Hippocampal formation (tissue), 2 donors: ENCODE results near the gene APLF.
"Not testable (repeated sequence)": the region's sequence is repeated elsewhere in the genome, so short reads cannot be mapped to it uniquely, and the experiment has no call there.

Experiments used
- DNase-seq, 2 donors: peaks; one replicate each; lab custom pipeline; 2025; lab: John Stamatoyannopoulos, UW

APLF gene

DNA sequence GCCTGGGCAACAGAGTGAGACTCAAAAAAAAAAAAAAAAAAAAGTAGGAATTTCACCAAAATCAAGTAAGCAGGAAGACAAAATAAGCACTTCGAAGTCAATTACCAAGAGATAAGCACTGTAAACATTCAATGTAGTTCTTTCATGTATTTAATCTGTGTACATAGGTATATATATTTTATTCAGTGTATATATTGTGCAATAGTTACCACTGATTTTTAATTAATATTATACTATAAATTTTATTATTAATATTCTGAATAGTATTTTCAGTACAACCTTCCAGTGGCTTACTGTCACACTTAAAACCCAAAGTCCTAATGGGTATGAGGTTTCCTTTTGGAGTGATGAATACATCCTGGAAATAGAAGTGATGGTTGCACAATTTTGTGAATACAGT lies 9.1 kb downstream of the APLF start:
- no peak for DNase-seq

DNA sequence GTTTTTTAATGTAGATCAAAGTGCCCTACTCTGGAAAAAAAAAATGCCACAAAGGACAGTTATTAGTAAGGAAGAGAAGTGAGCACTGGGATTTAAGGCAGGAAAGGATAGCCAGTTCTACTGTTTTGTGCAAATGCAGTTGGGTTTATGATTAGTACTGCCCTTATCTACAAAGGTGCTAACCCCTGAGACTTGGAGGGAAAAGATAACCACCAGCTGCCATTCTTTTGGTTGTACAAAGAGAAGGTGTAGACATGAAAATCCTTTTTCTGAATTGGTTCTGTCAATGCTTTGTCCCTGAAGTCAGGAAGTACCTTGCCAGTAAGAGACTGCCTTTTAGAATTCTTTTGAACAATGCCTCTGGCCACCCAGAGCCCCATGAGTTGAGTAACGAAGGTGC lies 11.3 kb downstream of the APLF start:
- DNase-seq = no peak

DNA sequence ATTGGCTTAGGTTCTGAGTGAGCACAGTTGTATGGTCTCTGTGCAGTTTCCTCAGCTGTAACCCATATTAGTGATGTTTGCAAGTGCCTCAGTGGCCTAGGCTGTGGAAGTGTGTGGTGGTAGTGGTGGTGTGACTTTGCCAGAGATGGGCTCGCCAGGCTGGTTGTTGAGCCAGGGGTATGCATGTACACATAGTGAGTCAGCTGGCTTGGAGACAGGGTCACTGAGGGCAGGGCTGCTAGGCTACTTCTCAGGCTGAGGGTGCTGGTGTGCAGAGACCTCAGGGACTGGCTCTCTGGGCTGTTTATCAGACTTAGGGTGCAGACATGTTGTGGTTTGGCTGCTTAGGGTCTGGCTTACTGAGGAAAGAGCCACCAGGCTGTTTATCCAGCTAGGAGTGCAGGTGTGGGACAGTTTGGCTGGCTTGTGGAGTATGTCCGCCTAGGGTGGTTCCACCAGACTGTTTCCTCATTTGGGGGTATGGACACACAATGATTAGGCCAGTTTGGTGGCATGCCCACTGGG lies 15.0 kb downstream of the APLF start:
- DNase-seq = no peak

DNA sequence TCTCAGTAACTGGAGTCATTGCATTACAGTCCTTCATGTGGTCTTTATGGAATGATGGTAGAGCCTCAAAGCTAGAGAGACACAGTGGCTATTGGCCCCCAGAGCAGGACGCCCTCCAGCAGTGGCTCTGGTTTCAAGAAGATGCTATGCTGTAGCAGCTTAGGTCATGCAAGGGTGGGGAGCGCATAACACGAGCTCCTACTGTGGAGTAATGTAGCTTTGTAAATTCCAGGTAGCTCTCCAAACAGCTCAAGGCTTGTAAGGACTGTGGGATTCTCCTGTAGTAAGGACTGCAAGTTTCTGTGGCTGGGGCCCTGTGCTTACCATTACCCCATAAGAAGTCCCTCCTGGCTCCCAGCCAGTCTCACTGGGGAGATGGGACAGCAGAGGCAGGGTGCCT lies 15.6 kb downstream of the APLF start:
- no peak for DNase-seq

DNA sequence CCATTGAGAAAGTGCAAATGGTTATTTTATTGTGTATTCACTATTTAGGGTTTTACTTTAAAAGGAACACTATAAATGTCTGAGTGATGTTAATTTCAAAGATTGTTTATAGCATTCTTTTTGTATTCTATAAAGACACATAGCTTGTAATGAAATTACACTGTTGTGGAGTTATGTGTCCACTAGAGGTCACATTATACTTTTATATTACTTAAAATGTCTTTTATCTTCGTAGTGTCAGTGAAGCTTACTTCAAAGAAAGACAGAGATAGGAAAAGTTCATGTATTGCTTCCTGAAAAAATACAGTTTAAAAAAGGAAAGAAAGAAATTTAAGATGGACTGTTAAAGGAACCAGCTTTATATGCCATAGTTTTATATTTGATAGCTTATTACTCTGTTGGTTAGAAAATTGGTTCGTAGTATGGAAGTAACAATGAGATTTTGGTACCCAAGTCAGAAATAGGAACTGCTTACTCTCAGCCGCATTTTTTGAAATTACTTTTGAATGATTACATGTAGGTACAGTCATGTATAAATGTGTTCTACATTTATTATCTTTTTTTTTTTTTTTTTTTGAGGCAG lies 20.5 kb downstream of the APLF start:
- peak in 1 of 2 donors; percentile 48 for DNase-seq

DNA sequence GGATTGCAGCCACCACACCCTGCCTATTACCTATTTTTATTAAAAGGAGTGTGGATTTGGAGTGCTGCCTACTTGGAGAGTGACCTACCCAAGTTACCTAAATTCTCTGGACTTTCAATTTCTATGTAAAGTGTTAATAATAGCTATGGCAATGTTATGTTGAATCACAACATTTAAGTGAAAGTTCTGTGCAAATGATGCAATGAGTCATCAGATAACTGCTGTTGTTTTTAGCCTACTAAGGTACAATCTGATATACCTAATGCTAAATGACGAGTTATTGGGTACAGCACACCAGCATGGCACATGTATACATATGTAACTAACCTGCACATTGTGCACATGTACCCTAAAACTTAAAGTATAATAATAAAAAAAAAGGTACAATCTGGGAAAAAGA lies 21.2 kb downstream of the APLF start:
- not testable (repeated sequence) for DNase-seq

DNA sequence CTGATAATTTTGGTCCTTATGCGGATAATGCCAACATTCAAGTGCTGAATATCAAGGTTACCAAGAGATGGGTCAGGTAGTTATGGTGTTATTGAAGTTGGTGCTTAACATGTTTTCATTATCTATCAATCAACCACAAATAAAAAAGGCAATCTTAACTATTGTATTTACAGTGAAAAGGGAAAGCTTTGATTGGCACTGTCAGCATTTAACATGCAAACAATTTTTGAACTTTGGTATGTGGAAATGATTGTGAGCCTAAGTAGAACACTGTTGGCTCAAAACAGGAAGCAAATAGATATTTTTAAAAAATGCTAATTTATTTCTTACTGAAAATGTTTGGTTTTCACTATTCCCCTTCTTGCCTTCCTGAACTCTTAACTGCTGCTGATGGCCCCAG lies 21.9 kb downstream of the APLF start:
- no peak for DNase-seq

DNA sequence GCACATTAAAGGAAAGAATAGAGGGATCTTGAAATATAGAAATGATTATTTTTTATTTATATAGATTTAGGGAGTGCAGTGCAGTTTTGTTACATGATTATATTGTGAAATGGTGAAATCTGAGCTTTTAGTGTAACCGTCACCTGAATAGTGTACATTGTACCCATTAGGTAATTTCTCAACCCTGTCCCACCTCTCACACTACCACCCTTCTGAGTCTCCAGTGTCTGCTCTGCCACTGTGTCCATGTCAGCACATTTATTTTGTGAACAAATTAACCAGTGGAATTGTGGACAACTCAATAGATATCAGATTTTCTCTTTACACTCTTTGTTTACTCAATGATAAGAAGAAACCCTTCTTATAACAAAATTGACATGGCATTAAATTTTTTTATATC lies 24.2 kb downstream of the APLF start:
- no peak for DNase-seq

DNA sequence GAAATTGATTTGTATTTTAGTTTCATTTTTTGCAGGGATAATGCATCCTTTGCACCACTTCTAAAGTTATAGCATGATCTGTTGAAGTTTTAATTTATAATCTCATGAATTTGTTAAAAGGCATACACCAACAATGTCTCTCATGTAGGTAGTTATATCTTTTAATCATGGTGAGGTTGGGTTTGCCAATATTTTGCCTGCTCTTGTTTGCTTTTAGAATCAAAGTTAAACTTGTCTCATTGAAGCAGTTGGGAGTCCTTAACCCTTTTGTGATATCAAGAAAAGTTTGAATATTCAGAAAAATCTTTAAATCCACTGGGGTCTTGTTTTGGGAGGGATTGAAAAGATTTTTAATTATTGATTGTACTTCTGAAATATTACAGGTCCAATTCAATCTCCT lies 31.7 kb downstream of the APLF start:
- no peak for DNase-seq

DNA sequence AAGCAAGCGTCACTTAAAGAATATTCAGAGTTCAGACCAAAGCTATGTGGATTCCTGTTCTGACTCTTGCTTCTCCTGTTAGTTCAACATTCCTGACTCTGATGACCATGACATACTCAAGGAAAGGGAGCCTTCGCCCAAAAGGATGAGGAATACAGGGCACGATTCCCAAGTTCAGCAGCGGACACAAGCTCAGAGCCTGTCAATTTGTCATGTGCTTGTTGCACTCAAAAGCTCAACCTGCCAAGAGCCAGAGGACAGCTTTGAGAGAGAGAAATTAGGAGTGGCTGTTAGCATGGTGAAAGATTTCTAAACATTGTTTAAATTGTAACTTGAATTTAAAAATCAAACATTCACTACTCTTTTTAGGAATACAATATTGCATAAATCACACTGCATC lies 33.3 kb downstream of the APLF start:
- no peak for DNase-seq

DNA sequence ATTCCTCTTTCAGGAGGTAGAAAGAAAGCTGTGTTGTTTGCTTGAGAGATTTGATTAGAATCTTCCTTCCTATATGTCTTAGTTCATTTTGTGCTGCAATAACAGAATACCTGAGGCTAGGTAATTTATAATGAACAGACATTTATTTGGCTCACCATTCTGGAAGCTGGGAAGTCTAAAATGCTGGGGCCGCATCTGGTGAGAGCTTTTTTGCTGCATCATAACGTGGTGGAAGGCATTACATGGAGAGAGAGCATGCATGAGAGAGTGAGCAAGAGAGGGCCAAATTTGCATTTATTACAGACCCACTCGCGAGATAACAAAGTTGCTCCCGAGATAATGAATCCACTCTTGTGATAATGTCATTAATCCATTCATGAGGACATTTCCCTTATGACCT lies 34.4 kb downstream of the APLF start:
- DNase-seq = no peak

DNA sequence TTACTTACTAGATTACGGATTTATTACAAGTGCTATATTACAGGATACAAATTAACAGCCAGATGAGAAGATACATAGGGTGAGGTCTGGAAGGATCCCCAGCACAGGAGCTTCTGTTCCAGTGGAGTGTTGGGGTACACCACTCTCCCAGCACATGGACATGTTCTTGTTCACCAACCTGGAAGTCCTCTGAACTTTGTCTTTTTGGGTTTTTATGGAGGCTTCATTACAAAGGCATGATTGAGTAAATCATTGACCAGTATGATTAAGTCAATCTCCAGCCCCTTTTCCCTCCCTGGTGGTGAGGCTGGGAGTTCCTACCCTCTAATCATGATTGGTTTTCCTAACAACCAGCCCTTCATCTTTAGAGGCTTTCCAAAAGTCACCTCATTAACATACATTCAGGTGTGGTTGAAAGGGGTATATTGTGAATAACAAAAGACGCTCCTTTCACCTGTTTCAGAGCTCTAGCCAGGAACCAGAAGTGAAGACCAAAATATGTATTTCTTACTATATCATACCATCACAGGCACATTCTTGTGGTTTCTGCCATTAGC lies 38.3 kb downstream of the APLF start:
- no peak for DNase-seq

DNA sequence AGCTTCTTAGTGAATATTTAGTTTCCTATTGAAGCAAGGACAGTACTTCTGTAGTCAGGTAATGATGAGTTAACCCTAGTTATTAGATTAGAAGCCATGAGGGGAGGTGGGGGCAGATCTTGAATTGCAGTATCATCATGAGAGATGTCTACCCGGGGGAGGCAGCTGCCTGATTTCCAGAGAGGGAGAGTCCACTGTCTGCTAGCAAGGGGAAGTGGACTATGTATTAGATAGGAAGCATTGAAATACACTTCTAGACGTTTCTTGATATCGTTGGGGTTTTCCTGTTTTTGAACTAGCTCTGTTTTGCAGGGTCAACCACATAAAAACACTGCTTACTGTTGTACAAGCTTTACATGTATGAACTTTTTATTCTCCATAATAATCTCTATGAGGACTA lies 38.8 kb downstream of the APLF start:
- DNase-seq = no peak

DNA sequence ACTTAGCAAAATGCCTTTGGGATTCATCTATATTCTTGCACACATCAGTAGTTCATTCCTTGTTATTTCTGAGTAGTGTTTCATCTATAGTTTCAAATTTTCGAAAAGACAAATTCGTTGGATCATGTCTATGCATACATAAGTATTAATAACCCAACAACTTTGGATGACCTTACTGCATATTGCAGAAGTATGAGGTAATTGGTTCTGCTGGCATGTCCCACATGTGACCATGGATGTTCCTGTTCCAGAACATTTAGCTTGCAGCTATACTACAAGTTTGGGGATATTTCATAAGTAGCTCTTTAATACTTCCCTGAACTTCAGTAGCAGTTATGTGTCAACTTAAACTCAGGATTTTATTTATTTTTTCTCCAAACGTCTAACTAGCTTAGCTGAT lies 44.9 kb downstream of the APLF start:
- DNase-seq = no peak

DNA sequence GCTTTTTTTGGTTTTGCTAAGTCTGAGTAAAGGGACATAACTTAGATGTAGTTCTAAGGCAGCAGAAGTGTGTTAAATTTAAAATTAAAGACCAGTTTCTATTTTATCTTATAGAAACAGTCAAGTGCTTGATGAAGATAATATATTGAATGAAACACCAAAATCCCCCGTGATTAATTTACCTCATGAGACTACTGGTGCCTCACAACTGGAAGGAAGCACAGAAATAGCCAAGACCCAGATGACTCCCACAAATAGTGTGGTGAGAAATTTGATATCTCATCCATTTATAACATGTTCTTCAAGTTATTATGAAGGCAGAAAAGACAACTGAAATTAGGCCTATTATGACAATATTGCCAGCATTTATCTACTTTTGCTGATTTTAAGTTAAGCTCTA lies 45.6 kb downstream of the APLF start:
- DNase-seq = no peak

DNA sequence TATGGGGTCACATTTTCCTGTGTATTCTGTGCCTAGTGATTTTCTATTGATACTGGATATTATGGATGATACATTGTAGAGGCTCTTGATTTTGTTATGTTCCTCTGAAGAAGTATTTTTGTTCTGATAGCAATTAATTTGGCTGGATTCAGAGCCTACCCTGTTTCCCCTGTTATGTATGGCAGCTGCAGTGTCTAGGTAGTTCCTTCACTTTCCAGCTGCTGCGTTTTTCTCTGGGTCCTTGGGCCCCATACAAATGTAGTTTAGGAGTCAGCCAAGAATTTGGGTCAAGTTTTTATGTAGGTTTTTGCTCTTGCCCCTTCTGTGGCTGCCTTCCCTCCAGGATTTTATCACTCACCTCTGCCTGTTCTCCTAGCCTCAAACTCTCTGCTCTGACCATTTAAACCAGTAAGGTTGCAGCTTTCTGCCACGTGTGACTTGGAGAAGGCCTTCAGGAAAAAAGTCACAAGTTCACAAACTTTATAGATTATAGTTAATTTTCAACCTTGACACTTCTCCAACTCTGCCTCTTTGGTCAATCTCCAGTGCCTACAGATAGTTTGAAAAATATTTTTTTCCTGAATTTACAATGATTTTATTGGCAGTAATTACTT lies 47.0 kb downstream of the APLF start:
- no peak for DNase-seq

DNA sequence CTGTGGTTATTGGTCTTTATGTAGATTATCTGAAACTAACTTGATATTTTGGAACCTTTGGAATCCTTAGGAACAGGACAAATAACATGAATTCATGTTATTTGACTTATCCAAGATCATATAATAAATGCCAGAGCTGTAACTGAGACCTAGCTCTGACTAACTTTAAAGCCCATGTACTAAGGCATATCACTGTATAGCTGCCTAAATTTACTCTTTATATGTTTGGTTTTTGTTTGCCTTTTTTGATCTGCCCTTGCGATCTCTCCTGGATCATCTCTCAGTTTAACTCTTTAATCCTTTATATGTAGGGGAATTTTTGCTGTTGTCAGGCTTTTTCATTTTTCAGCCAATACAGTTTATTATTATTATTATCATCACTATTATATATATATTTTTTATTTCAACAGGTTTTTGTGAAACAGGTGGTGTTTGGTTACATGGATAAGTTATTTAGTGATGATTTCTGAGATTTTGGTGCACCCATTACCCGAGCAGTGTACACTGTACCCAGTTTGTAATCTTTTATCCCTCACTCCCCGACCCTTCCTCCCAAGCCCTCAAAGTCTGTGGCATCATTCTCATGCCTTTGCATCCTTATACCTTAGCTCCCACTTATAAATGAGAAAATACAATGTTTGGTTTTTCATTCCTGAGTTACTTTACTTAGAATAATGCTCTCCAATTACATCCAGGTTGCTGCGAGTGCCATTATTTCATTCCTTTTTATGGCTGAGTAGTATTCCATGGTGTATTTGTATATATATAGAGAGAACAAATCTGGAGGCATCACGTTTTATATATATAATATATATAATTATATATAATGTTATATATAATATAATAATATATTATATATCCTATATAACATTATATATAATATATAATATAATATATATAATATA lies 48.9 kb downstream of the APLF start:
- DNase-seq = no peak

DNA sequence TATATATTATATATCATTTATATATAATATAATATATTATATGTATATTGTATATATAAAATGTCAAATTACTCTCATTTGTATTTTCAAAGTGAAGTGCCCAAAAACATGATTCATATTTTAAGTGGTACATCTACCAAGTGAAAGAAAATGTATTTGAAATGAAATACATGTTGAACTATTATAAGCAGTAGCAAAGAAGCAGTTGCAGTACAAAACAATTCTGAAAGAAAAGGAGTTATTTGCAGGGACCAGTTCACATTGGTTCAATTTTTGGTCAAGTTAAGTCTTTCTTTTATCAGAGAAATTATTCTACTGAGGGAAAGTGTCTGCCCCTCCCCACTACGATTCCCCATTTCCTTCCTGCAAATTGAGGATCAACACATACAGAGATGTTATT lies 51.9 kb downstream of the APLF start:
- no peak for DNase-seq

DNA sequence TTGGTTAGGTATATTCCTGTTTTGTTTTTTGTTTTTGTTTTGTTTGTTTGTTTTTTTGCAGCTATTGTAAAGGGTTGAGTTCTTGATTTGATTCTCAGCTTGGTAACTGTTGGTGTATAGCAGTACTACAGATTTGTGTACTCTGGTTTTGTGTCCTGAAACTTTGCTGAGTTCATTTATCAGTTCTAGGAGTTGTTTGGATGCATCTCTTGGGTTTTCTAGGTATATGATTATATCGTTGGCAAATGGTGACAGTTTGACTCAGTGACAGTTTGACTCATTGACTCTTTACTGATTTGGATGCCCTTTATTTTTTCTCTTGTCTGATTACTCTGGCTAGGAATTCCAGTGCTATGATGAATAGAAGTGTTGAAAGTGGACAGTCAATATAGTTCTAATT lies 53.7 kb downstream of the APLF start:
- no peak for DNase-seq

DNA sequence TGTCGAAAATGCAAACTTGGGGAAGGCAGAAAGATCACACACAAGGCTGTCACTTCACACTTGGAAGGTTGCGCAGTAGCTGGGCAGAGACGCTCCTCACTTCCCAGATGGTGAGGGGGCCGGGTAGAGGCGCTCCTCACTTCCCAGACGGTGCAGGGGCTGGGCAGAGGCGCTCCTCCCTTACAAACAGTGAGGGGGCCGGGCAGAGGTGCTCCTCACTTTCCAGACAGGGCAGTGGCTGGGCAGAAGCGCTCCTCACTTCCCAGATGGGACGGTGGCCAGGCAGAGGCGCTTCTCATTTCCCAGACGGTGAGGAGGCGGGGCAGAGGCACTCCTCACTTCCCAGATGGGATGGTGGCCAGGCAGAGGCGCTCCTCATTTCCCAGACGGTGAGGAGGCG lies 59.6 kb downstream of the APLF start:
- not testable (repeated sequence) for DNase-seq

DNA sequence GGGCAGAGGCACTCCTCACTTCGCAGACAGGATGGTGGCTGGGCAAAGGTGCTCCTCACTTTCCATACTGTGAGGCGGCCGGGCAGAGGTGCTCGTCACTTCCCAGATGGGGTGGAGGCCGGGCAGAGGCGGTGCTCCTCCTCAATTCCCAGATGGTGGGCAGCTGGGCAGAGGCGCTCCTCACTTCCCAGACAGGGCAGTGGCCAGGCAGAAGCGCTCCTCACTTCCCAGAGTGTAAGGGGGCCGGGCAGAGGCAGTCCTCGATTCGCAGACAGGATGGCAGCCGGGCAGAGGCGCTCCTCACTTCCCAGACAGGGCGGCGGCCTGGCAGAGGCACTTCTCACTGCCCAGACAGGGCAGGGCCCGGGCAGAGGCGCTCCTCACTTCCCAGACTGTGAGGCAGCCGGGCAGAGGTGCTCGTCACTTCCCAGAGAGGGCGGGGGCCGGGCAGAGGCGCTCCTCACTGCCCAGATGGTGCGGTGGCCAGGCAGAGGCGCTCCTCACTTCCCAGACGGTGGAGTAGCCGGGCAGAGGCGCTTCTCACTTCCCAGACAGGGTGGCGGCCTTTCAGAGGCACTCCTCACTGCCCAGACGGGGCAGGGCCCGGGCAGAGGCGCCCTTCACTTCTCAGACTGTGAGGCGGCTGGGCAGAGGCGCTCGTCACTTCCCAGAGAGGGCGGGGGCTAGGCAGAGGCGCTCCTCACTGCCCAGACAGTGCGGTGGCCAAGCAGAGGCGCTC lies 60.1 kb downstream of the APLF start:
- not testable (repeated sequence) for DNase-seq

DNA sequence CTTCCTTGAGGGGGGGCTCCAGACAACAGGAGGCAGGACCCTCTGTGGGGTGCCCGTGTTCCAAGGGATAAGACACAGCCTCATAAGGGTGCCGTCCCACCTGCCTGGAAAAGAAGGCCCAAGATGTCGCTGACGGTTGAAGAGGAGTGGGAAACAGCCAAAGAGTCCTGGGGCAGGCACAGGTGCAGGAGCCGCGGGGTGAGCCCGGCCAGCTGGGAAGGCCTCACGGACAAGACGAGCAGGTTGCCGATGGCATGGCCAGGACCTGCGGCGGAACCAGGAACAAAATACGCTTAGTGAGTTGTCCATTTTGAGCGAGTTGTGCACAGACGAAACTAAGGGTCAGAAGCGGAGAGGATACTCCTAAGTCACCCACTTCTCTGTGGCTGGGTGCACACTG lies 61.8 kb downstream of the APLF start:
- not testable (repeated sequence) for DNase-seq
